ENCODE results near the gene DDAH1. TPM values are rescaled to one million over a fixed set of nuclear protein-coding genes. Genes with fewer than 3 reads are reported as not detected.

Gene DDAH1
- total and polyA plus RNA-seq, 2 experiments from 2014 or later: 19.5 to 49.8 TPM

GRCh38 chr1:85379203-85380136 lies 85.5 kb downstream of the DDAH1 start:
- 87% methylated on average over 4 of the region's 4 CpGs for WGBS (ENCODE audit: low lambda C conversion rate, missing lambda C conversion rate)

GRCh38 chr1:85378534-85378933 lies 86.4 kb downstream of the DDAH1 start:
- Histone ChIP-seq H4K20me1 (ENCODE audit: insufficient read depth, poor library complexity, severe bottlenecking) (no peaks in the 10 kb centered on the region), H3K27ac (no peak overlapping the region), H3K9me2 (replicated peaks; ENCODE audit: insufficient read depth) (no peaks in the 10 kb centered on the region), H3K9me3 (ENCODE audit: low read depth) (no peaks in the 10 kb centered on the region), H3K4me2 (no peak overlapping the region), H3K4me1 (ENCODE audit: insufficient read depth) (no peaks in the 10 kb centered on the region), H3K4me3 (no peak overlapping the region), H3K27me3 (no peaks in the 10 kb centered on the region), H3K79me2 (peaks cover 40% of the 10 kb centered on the region), H3K36me3 (replicated peaks; ENCODE audit: insufficient read depth, low read depth) (no peaks in the 10 kb centered on the region), H2AFZ (no peak overlapping the region)
- no peak for TF ChIP-seq CTCF (IDR thresholded peaks at IDR 0.05; ENCODE audit: poor library complexity)
- TF ChIP-seq EZH2phosphoT487 (IDR thresholded peaks at IDR 0.05; ENCODE audit: low read depth, severe bottlenecking, unreplicated experiment): no peak
- TF ChIP-seq EZH2 (IDR thresholded peaks at IDR 0.05; ENCODE audit: borderline replicate concordance): no peak
- 88% methylated on average over 2 of the region's 2 CpGs for WGBS (ENCODE audit: low lambda C conversion rate, missing lambda C conversion rate)
- DNase-seq (ENCODE audit: low spot score): no peak

More at GRCh38 chr1:85379203-85380136, 85.5 kb downstream of the DDAH1 start:
- peaks cover 36% of the 10 kb centered on the region for H3K79me2 ChIP-seq
- no peaks in the 10 kb centered on the region for H3K9me3 ChIP-seq (ENCODE audit: low read depth)
- DNase-seq (ENCODE audit: low spot score): no peak
- no peak for TF ChIP-seq EZH2phosphoT487 (IDR thresholded peaks at IDR 0.05; ENCODE audit: low read depth, severe bottlenecking, unreplicated experiment)
- no peak for TF ChIP-seq EZH2 (IDR thresholded peaks at IDR 0.05; ENCODE audit: borderline replicate concordance)
- no peak for TF ChIP-seq CTCF (IDR thresholded peaks at IDR 0.05; ENCODE audit: poor library complexity)
- no peaks in the 10 kb centered on the region for H3K9me2 ChIP-seq (replicated peaks; ENCODE audit: insufficient read depth)
- no peaks in the 10 kb centered on the region for H3K27me3 ChIP-seq
- no peaks in the 10 kb centered on the region for H4K20me1 ChIP-seq (ENCODE audit: insufficient read depth, poor library complexity, severe bottlenecking)
- H3K36me3 ChIP-seq (replicated peaks; ENCODE audit: insufficient read depth, low read depth): no peaks in the 10 kb centered on the region
- H3K4me3 ChIP-seq: no peak overlapping the region
- no peak overlapping the region for H2AFZ ChIP-seq
- H3K4me2 ChIP-seq: no peak overlapping the region
- H3K4me1 ChIP-seq (ENCODE audit: insufficient read depth): no peaks in the 10 kb centered on the region
- H3K27ac ChIP-seq: no peak overlapping the region

DNA sequence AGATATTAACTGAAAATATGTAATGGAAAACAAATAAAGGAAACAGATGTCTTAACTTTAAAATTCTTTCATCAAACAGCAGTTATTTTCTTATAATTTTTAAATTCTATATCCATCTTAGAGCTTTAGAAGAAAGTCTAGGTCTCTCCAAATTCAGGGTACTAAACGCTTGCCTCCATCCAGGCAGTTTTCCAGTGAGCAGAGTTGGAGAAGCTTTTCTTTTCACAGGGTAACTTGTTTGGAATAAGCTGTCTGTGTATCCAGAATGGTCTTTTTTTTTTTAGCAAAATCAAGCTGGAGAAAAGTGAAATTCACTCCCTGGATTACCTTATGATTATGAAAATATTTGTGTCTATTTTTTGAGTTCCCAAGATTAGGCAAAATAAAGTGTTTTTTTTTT lies 88.6 kb downstream of the DDAH1 start:
- Histone ChIP-seq H3K4me1 (ENCODE audit: insufficient read depth) (peaks cover 7% of the 10 kb centered on the region), H3K27ac (no peak overlapping the region), H3K36me3 (replicated peaks; ENCODE audit: insufficient read depth, low read depth) (no peaks in the 10 kb centered on the region), H3K79me2 (peaks cover 44% of the 10 kb centered on the region), H3K9me2 (replicated peaks; ENCODE audit: insufficient read depth) (no peaks in the 10 kb centered on the region), H3K27me3 (no peaks in the 10 kb centered on the region), H3K9me3 (ENCODE audit: low read depth) (no peaks in the 10 kb centered on the region), H2AFZ (no peak overlapping the region), H3K4me2 (no peak overlapping the region), H4K20me1 (ENCODE audit: insufficient read depth, poor library complexity, severe bottlenecking) (no peaks in the 10 kb centered on the region), H3K4me3 (no peak overlapping the region)
- 80% methylated on average over 1 of the region's 1 CpG for WGBS (ENCODE audit: low lambda C conversion rate, missing lambda C conversion rate)
- TF ChIP-seq EZH2phosphoT487 (IDR thresholded peaks at IDR 0.05; ENCODE audit: low read depth, severe bottlenecking, unreplicated experiment): no peak
- TF ChIP-seq CTCF (IDR thresholded peaks at IDR 0.05; ENCODE audit: poor library complexity): no peak
- no peak for TF ChIP-seq EZH2 (IDR thresholded peaks at IDR 0.05; ENCODE audit: borderline replicate concordance)
- DNase-seq (ENCODE audit: low spot score): no peak
